ENCODE data around the gene FEZ2.

GRCh38 chr2:36530983-36531354, 67.0 kb downstream of the FEZ2 start:
- TF ChIP-seq CTCF (IDR thresholded peaks at IDR 0.05) (no peak), POLR2AphosphoS5 (IDR thresholded peaks at IDR 0.05; ENCODE audit: low read depth, low read length) (no peak)

Measured in Panc1 (cell line).